Transverse colon (tissue), 4 donors: ENCODE data around the gene KHDC4. TPM values are rescaled to one million over a fixed set of nuclear protein-coding genes. Genes with fewer than 3 reads are reported as not detected.

Source experiments
- DNase-seq: peaks from one replicate; pipeline ENCODE4 v3.0.0-alpha.2; 2019
- H3K27ac ChIP-seq, 4 donors: fragments of 200-600 bp; sonication (generic); 2 replicates each; pipeline ENCODE4 v1.5.1; 2016 to 2018; ENCODE audit warnings: inconsistent platforms in 4 of 4
- H3K27me3 ChIP-seq: fragments of 200-600 bp; sonication (generic); 2 replicates; pipeline ENCODE4 v1.5.1; 2017; ENCODE audit warnings: inconsistent platforms
- H3K36me3 ChIP-seq, 4 donors: fragments of 200-600 bp; sonication (generic); 2 replicates each; pipeline ENCODE4 v1.5.1; 2017 to 2019; ENCODE audit warnings: inconsistent platforms in 4 of 4
- H3K4me1 ChIP-seq, 4 donors: fragments of 200-600 bp; sonication (generic); 2 replicates each; pipeline ENCODE4 v1.5.1; 2017 to 2020; ENCODE audit warnings: inconsistent platforms in 4 of 4
- H3K4me3 ChIP-seq, 4 donors: fragments of 200-600 bp; sonication (generic); 1 replicate in 1 of 4; 2 replicates in 3 of 4; pipeline versions ENCODE4 v1.5.1 to v1.6.1; 2017 to 2019; ENCODE audit warnings: inconsistent platforms in 4 of 4
- H3K9me3 ChIP-seq, 2 donors: fragments of 200-600 bp; sonication (generic); 2 replicates each; pipeline ENCODE4 v1.5.1; 2017 to 2019; ENCODE audit warnings: inconsistent platforms in 2 of 2
- EP300 ChIP-seq: sonication (generic); formaldehyde crosslinking; IDR thresholded peaks from one replicate; pipeline ENCODE4 v1.6.1; 2017; ENCODE audit warnings: antibody characterized with exemption, low read depth
- POLR2A ChIP-seq: fragments of 450-650 bp; IDR thresholded peaks from one replicate; pipeline ENCODE4 v1.6.1; 2016; ENCODE audit warnings: antibody characterized with exemption, mild to moderate bottlenecking, moderate library complexity
- POLR2AphosphoS5 ChIP-seq, 3 donors: sonication (generic); formaldehyde crosslinking; IDR thresholded peaks; one replicate each; pipeline ENCODE4 v1.6.1; 2016; ENCODE audit warnings: antibody characterized with exemption in 3 of 3
- WGBS, 2 donors: methylation state at CpG; one replicate each; pipeline ENCODE4 v1.1.5; 2018; ENCODE audit warnings: low coverage in 1 of 2; 5-methylcytosine and 5-hydroxymethylcytosine counted together
- in situ Hi-C, 4 donors: fragments of 200-750 bp; cut with MboI; loops; one replicate each; pipeline versions ENCODE4 v1.15.0 to v1.15.1; 2017; ENCODE audit warnings: low sequenced_read_pairs in 3 of 4, low pct_ligation_motif_present in 1 of 4, low pct_unique_long_range_greater_than_20kb in 1 of 4
- intact Hi-C: fragments of 100-400 bp; cut with DNase I; formaldehyde crosslinking; loops from one replicate; pipeline ENCODE4 v1.15.1; 2023; ENCODE audit warnings: low total_unique reads
- total RNA-seq, 4 donors: library from RNA; depleted of rRNA; stranded (reverse); fragments of >200 nt; gene quantifications; one replicate each; pipeline ENCODE4 v1.1.0, GENCODE V29; 2016
- TF ChIP-seq, protein P1 (sequence below), 5 experiments: fragments of 200-600 bp in 3 of 5; fragments of 450-650 bp in 2 of 5; sonication (generic) in 3 of 5; IDR thresholded peaks; 1 replicate in 2 of 5; 2 replicates in 3 of 5; pipeline ENCODE4 v1.5.1; 2016 to 2017; ENCODE audit warnings: antibody characterized with exemption in 5 of 5, inconsistent platforms in 3 of 5, mild to moderate bottlenecking in 2 of 5, moderate library complexity in 1 of 5

The KHDC4 gene
- total RNA-seq, 4 donors from 2014 or later: 76.2 to 158 (median 98.7) TPM

- Histone ChIP-seq H3K4me3 (no peak overlapping the region), H3K27ac (peak overlapping the region; percentile 45 to 63 (median 60)), H3K9me3 (no peaks in the 10 kb centered on the region), H3K4me1 (peaks cover 0 to 16% (median 10%) of the 10 kb centered on the region in 4 donors), H3K36me3 (no peaks in the 10 kb centered on the region), H3K27me3 (no peaks in the 10 kb centered on the region)
- WGBS, 2 donors: 22 to 27% methylated on average over 3 of the region's 3 CpGs
- in situ Hi-C loops: no loop called here
- DNase-seq: no peak
- intact Hi-C loops: no loop called here
- no peak for TF ChIP-seq POLR2A
- TF ChIP-seq POLR2AphosphoS5 (IDR thresholded peaks at IDR 0.05): no peak
- TF ChIP-seq EP300: no peak
- TF ChIP-seq, protein P1, sequence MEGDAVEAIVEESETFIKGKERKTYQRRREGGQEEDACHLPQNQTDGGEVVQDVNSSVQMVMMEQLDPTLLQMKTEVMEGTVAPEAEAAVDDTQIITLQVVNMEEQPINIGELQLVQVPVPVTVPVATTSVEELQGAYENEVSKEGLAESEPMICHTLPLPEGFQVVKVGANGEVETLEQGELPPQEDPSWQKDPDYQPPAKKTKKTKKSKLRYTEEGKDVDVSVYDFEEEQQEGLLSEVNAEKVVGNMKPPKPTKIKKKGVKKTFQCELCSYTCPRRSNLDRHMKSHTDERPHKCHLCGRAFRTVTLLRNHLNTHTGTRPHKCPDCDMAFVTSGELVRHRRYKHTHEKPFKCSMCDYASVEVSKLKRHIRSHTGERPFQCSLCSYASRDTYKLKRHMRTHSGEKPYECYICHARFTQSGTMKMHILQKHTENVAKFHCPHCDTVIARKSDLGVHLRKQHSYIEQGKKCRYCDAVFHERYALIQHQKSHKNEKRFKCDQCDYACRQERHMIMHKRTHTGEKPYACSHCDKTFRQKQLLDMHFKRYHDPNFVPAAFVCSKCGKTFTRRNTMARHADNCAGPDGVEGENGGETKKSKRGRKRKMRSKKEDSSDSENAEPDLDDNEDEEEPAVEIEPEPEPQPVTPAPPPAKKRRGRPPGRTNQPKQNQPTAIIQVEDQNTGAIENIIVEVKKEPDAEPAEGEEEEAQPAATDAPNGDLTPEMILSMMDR (IDR thresholded peaks at IDR 0.05): no peak
Observed at GRCh38 chr1:155892796-155893195, 41.4 kb downstream of the KHDC4 start.

DNA sequence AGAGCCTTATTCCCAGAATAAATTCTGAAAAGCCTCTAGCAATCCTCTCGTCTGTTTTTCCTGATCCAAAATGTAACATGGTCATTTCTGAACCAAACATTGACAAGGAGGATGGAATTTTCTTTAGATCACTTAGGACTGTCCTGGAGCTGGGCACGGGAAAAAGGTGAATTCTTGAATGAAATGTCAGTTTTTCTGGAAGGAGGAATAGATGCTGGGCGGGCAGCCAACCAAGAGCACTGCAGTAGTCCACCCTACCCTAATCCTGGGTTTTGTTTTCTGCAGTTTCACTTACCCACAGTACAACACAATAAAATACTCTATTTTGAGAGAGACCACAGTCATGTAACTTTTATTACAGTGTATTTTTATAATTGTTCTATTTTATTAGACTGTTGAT lies 44.0 kb downstream of the KHDC4 start:
- Histone ChIP-seq H3K9me3 (no peaks in the 10 kb centered on the region), H3K4me1 (peaks cover 0 to 16% (median 10%) of the 10 kb centered on the region in 4 donors), H3K4me3 (no peak overlapping the region), H3K27me3 (no peaks in the 10 kb centered on the region), H3K27ac (no peak overlapping the region), H3K36me3 (no peaks in the 10 kb centered on the region)
- TF ChIP-seq POLR2A (no peak), EP300 (no peak), POLR2AphosphoS5 (IDR thresholded peaks at IDR 0.05) (no peak)
- TF ChIP-seq, protein P1 (IDR thresholded peaks at IDR 0.05): no peak
- WGBS, 2 donors: 57 to 71% methylated on average over 3 of the region's 3 CpGs
- no peak for DNase-seq
- intact Hi-C loops (no loop called here), in situ Hi-C loops (no loop called here)

DNA sequence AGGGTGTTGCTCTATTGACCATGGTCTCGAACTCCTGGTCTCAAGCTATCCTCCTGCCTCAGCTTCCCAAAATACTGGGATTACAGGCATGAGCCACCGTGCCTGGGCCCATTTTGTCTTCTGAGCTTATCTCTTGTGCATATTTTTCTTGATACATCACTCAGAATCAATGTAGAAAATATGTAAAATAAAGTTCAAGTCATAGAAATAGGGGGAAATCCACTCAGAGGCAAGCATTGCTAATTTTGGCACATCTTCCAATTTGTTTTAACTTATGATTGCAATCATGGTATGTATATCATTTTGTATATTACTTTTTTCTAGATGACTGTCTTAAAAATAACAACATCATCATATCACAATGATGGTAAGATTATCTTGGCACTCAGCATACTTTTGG lies 44.6 kb downstream of the KHDC4 start:
- H3K27ac ChIP-seq: no peak overlapping the region

DNA sequence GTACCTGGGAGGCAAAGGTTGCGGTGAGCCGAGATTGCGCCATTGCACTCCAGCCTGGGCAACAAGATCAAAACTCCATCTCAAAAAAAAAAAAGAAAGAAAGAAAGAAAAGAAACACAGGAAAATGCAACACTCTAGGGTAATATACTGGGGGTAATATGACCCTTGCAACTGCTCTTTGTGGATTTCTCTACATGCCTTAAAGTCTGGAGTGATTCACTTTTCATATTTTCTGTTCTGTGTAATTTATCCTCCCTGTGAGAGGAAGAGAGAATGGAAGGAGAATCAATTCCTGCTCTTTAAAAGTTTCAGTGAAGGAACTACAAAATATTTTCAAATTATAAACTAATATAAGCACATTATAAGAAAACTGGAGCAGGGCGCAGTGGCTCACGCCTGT lies 45.7 kb downstream of the KHDC4 start:
- WGBS, 2 donors: 94 to 97% methylated on average over 5 of the region's 5 CpGs
- no peak for DNase-seq
- TF ChIP-seq EP300 (no peak), POLR2AphosphoS5 (IDR thresholded peaks at IDR 0.05) (no peak), POLR2A (no peak)
- TF ChIP-seq, protein P1 (IDR thresholded peaks at IDR 0.05): no peak
- Histone ChIP-seq H3K4me3 (no peak overlapping the region), H3K9me3 (no peaks in the 10 kb centered on the region), H3K27me3 (no peaks in the 10 kb centered on the region), H3K4me1 (peaks cover 0 to 14% (median 10%) of the 10 kb centered on the region in 4 donors), H3K36me3 (no peaks in the 10 kb centered on the region), H3K27ac (no peak overlapping the region)
- in situ Hi-C loops: no loop called here
- intact Hi-C loops: no loop called here

More for the DNA sequence above, 44.6 kb downstream of the KHDC4 start:
- H3K36me3 ChIP-seq: no peaks in the 10 kb centered on the region
- H3K4me3 ChIP-seq: no peak overlapping the region
- WGBS, 2 donors: 65 to 86% methylated on average over 2 of the region's 2 CpGs
- in situ Hi-C loops: no loop called here
- H3K27me3 ChIP-seq: no peaks in the 10 kb centered on the region
- no peaks in the 10 kb centered on the region for H3K9me3 ChIP-seq
- no peak for DNase-seq
- H3K4me1 ChIP-seq: peaks cover 0 to 16% (median 10%) of the 10 kb centered on the region in 4 donors
- TF ChIP-seq POLR2AphosphoS5 (IDR thresholded peaks at IDR 0.05) (no peak), POLR2A (no peak), EP300 (no peak)
- TF ChIP-seq, protein P1 (IDR thresholded peaks at IDR 0.05): no peak
- intact Hi-C loops: no loop called here
